CD14-positive monocyte (primary cell): ENCODE data around the gene SIRPA. TPM values are rescaled to one million over a fixed set of nuclear protein-coding genes. Genes with fewer than 3 reads are reported as not detected.

Experiments used
- DNase-seq, 3 donors: peaks; one replicate each; pipeline ENCODE4 v3.0.0-alpha.2; 2011 to 2022
- H2AFZ ChIP-seq: 2 replicates; pipeline ENCODE4 v1.6.0; 2012; ENCODE audit warnings: mild to moderate bottlenecking, low read depth, low read length, inconsistent platforms; ENCODE audit not compliant: insufficient read depth, poor library complexity, severe bottlenecking
- H3K27ac ChIP-seq, 2 donors: 1 replicate in 1 of 2; 2 replicates in 1 of 2; pipeline ENCODE4 v1.5.1; 2012 to 2013; ENCODE audit warnings: low read length in 2 of 2, control low read depth in 1 of 2, inconsistent platforms in 1 of 2, low read depth in 1 of 2, mild to moderate bottlenecking in 1 of 2
- H3K27me3 ChIP-seq, 2 donors: one replicate each; pipeline versions ENCODE4 v1.6.0 to v1.6.1; 2011 to 2013; ENCODE audit warnings: low read length in 2 of 2; ENCODE audit not compliant: control insufficient read depth in 2 of 2, insufficient read depth in 2 of 2
- H3K36me3 ChIP-seq, 2 donors: replicated peaks in 1 of 2; 1 replicate in 1 of 2; 2 replicates in 1 of 2; pipeline versions ENCODE4 v1.5.1 to v1.6.1; 2012 to 2013; ENCODE audit warnings: low read length in 2 of 2, control low read depth in 1 of 2, inconsistent platforms in 1 of 2, mild to moderate bottlenecking in 1 of 2; ENCODE audit not compliant: insufficient read depth in 2 of 2, control insufficient read depth in 1 of 2
- H3K4me1 ChIP-seq, 2 donors: 1 replicate in 1 of 2; 2 replicates in 1 of 2; pipeline versions ENCODE4 v1.5.1 to v1.6.1; 2012 to 2013; ENCODE audit warnings: low read length in 2 of 2, control low read depth in 1 of 2, inconsistent platforms in 1 of 2, mild to moderate bottlenecking in 1 of 2, moderate library complexity in 1 of 2; ENCODE audit not compliant: insufficient read depth in 2 of 2, control insufficient read depth in 1 of 2
- H3K4me2 ChIP-seq: replicated peaks from 2 replicates; pipeline ENCODE3; 2012; ENCODE audit warnings: low read length, moderate library complexity, mild to moderate bottlenecking; ENCODE audit not compliant: poor library complexity, severe bottlenecking; ENCODE audit errors: extremely low read depth
- H3K4me3 ChIP-seq, 3 experiments: fragments of 200-600 bp in 1 of 3; sonication (generic) in 1 of 3; replicated peaks in 1 of 3; 1 replicate in 2 of 3; 2 replicates in 1 of 3; pipeline ENCODE4 v1.5.1; 2011 to 2013; ENCODE audit warnings: low read length in 3 of 3, mild to moderate bottlenecking in 3 of 3, control low read depth in 2 of 3, low read depth in 2 of 3, inconsistent platforms in 1 of 3, moderate library complexity in 1 of 3
- H3K79me2 ChIP-seq: 2 replicates; pipeline ENCODE4 v1.6.0; 2012; ENCODE audit warnings: mild to moderate bottlenecking, control low read depth, inconsistent platforms, low read length, moderate library complexity; ENCODE audit not compliant: insufficient read depth
- H3K9ac ChIP-seq: 2 replicates; pipeline ENCODE4 v1.6.0; 2017; ENCODE audit warnings: low read length, mild to moderate bottlenecking; ENCODE audit not compliant: insufficient read depth, poor library complexity, severe bottlenecking
- H3K9me3 ChIP-seq, 2 donors: replicated peaks in 1 of 2; 1 replicate in 1 of 2; 2 replicates in 1 of 2; pipeline versions ENCODE4 v1.5.1 to v1.6.1; 2012 to 2013; ENCODE audit warnings: low read length in 2 of 2, control low read depth in 1 of 2; ENCODE audit not compliant: control insufficient read depth in 1 of 2, insufficient read depth in 1 of 2
- H4K20me1 ChIP-seq: 2 replicates; pipeline ENCODE4 v1.6.0; 2012; ENCODE audit warnings: mild to moderate bottlenecking, low read length, control low read depth, moderate library complexity; ENCODE audit not compliant: insufficient read depth
- H3K27ac Mint-ChIP-seq, 7 donors: one replicate each; pipeline ENCODE4 v1.8.0; 2020; ENCODE audit warnings: mild to moderate bottlenecking in 7 of 7, mixed read lengths in 7 of 7, moderate library complexity in 6 of 7, inconsistent platforms in 2 of 7
- H3K27me3 Mint-ChIP-seq, 3 donors: one replicate each; pipeline ENCODE4 v1.8.0; 2021 to 2022; ENCODE audit warnings: low read depth in 3 of 3, mild to moderate bottlenecking in 3 of 3, mixed read lengths in 3 of 3, moderate library complexity in 3 of 3, inconsistent platforms in 1 of 3
- H3K36me3 Mint-ChIP-seq, 2 donors: one replicate each; pipeline ENCODE4 v1.8.0; 2020; ENCODE audit warnings: mixed read lengths in 2 of 2, inconsistent platforms in 1 of 2, mild to moderate bottlenecking in 1 of 2
- H3K4me1 Mint-ChIP-seq: one replicate; pipeline ENCODE4 v1.8.0; 2020; ENCODE audit warnings: mild to moderate bottlenecking, mixed read lengths
- H3K4me3 Mint-ChIP-seq, 2 donors: one replicate each; pipeline ENCODE4 v1.8.0; 2020; ENCODE audit warnings: mild to moderate bottlenecking in 2 of 2, mixed read lengths in 2 of 2, moderate library complexity in 1 of 2
- H3K9me3 Mint-ChIP-seq, 7 donors: one replicate each; pipeline ENCODE4 v1.8.0; 2020 to 2022; ENCODE audit warnings: mixed read lengths in 7 of 7, mild to moderate bottlenecking in 6 of 7, moderate library complexity in 6 of 7, inconsistent platforms in 2 of 7
- WGBS: methylation state at CpG from one replicate; pipeline ENCODE4 v1.1.5; 2013; ENCODE audit warnings: missing lambda C conversion rate; ENCODE audit not compliant: insufficient coverage; 5-methylcytosine and 5-hydroxymethylcytosine counted together
- intact Hi-C, 2 donors: fragments of 100-400 bp; cut with micrococcal nuclease; formaldehyde crosslinking; loops; one replicate each; pipeline versions ENCODE4 v1.15.0 to v1.15.1; 2023
- polyA plus RNA-seq, 3 donors: library from polyadenylated mRNA; depleted of rRNA in 1 of 3; unstranded in 2 of 3; stranded (reverse) in 1 of 3; fragments of 300-500 nt in 2 of 3; fragments of >200 nt in 1 of 3; fragmentation: Illumina TruSeq in 2 of 3; gene quantifications; 1 replicate in 2 of 3; 2 replicates in 1 of 3; pipeline ENCODE4 v1.2.3, GENCODE V29; 2012 to 2021
- TF ChIP-seq, protein P1 (sequence below): fragments of 200-600 bp; IDR thresholded peaks from one replicate; pipeline ENCODE4 v1.8.0; 2022; ENCODE audit warnings: antibody characterized with exemption, mild to moderate bottlenecking

The SIRPA gene
- polyA plus RNA-seq, 3 donors = 28.4 to 126 (median 58.3) TPM

DNA sequence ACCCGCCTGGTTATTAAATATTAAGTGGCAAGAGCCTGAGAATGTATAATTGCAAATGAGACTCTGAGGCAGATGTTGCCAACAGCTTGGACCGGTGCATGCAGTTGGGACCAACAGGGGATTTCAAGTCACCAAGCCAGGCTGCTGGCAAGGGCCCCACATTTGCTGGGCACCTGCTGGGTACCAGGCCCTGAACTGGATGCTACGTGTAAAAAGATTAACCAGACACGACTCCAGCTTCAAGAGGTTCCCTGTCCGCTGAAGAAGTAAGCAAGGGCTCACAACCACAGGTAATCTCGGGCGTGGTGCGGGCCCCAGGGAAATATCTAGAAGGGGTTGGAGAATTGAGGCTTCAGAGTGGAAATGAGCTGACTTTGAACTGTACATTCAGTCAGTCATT, 13.2 kb upstream of the SIRPA start:
- Histone ChIP-seq H3K9ac (no peak overlapping the region), H3K4me2 (no peak overlapping the region), H3K36me3 (no peaks in the 10 kb centered on the region), H3K79me2 (no peaks in the 10 kb centered on the region), H4K20me1 (peaks cover 23% of the 10 kb centered on the region), H3K9me3 (no peaks in the 10 kb centered on the region), H3K27me3 (no peaks in the 10 kb centered on the region), H3K4me3 (no peak overlapping the region), H3K27ac (no peak overlapping the region), H2AFZ (no peak overlapping the region), H3K4me1 (peaks cover 43 to 47% of the 10 kb centered on the region in 2 donors)
- TF ChIP-seq, protein P1, sequence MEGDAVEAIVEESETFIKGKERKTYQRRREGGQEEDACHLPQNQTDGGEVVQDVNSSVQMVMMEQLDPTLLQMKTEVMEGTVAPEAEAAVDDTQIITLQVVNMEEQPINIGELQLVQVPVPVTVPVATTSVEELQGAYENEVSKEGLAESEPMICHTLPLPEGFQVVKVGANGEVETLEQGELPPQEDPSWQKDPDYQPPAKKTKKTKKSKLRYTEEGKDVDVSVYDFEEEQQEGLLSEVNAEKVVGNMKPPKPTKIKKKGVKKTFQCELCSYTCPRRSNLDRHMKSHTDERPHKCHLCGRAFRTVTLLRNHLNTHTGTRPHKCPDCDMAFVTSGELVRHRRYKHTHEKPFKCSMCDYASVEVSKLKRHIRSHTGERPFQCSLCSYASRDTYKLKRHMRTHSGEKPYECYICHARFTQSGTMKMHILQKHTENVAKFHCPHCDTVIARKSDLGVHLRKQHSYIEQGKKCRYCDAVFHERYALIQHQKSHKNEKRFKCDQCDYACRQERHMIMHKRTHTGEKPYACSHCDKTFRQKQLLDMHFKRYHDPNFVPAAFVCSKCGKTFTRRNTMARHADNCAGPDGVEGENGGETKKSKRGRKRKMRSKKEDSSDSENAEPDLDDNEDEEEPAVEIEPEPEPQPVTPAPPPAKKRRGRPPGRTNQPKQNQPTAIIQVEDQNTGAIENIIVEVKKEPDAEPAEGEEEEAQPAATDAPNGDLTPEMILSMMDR = no peak
- no peak for DNase-seq
- Mint-ChIP-seq H3K9me3 (peaks cover 0 to 6% (median 3%) of the 10 kb centered on the region in 7 donors), H3K27ac (no peak overlapping the region), H3K36me3 (peaks cover 2 to 6% of the 10 kb centered on the region in 2 donors), H3K4me3 (peak overlapping the region in 1 of 2 donors; percentile 39), H3K27me3 (peaks cover 32 to 42% (median 33%) of the 10 kb centered on the region in 3 donors), H3K4me1 (peaks cover 53% of the 10 kb centered on the region)
- intact Hi-C loops = loop anchor here in 1 of 2 donors (5.0 kb wide), 1 partner anchor 40 kb away; no protein-coding TSS in a partner anchor
- 94% methylated on average over 8 of the region's 8 CpGs for WGBS

GRCh38 chr20:1883986-1884385, 11.2 kb upstream of the SIRPA start:
- Histone ChIP-seq H4K20me1 (peaks cover 33% of the 10 kb centered on the region), H3K79me2 (no peaks in the 10 kb centered on the region), H3K4me3 (no peak overlapping the region), H3K4me1 (peaks cover 58 to 66% of the 10 kb centered on the region in 2 donors), H3K27ac (no peak overlapping the region), H3K9ac (no peak overlapping the region), H3K9me3 (no peaks in the 10 kb centered on the region), H3K4me2 (peak overlapping the region; percentile 48), H2AFZ (no peak overlapping the region), H3K36me3 (no peaks in the 10 kb centered on the region), H3K27me3 (no peaks in the 10 kb centered on the region)
- 71% methylated on average over 4 of the region's 9 CpGs for WGBS
- peaks cover 30 to 42% (median 31%) of the 10 kb centered on the region in 3 donors for H3K27me3 Mint-ChIP-seq
- peak overlapping the region in 1 of 2 donors; percentile 80 for H3K4me3 Mint-ChIP-seq
- peaks cover 9 to 17% of the 10 kb centered on the region in 2 donors for H3K36me3 Mint-ChIP-seq
- peak overlapping the region in 5 of 7 donors; percentile 2 to 73 (median 47) for H3K27ac Mint-ChIP-seq
- TF ChIP-seq, protein P1 = no peak
- peaks cover 67% of the 10 kb centered on the region for H3K4me1 Mint-ChIP-seq
- peaks cover 0 to 8% (median 3%) of the 10 kb centered on the region in 7 donors for H3K9me3 Mint-ChIP-seq
- DNase-seq = peak in 1 of 3 donors; percentile 42
- intact Hi-C loops = loop anchor here in 1 of 2 donors (5.0 kb wide), 1 partner anchor 42 kb away; no protein-coding TSS in a partner anchor
